COLO668 (cell line): ENCODE data around the gene TMEM168.
"Not testable (repeated sequence)": the region's sequence is repeated elsewhere in the genome, so short reads cannot be mapped to it uniquely, and the experiment has no call there.

Experiments
- DNase-seq: peaks from one replicate; lab custom pipeline; 2025; ENCODE audit not compliant: unreplicated experiment; lab: John Stamatoyannopoulos, UW

The TMEM168 gene

GRCh38 chr7:112781110-112781509 lies 9.1 kb downstream of the TMEM168 start:
- DNase-seq = no peak

- no peak for DNase-seq
These were observed 10.5 kb downstream of the TMEM168 start for GRCh38 chr7:112779667-112780066.

- DNase-seq = no peak
These were observed 12.8 kb downstream of the TMEM168 start for GRCh38 chr7:112777406-112777805.

GRCh38 chr7:112771166-112771565 lies 19.0 kb downstream of the TMEM168 start:
- DNase-seq = no peak

- DNase-seq = no peak
These were observed 20.1 kb downstream of the TMEM168 start for GRCh38 chr7:112770051-112770450.

- DNase-seq = no peak
These were observed 25.1 kb downstream of the TMEM168 start for GRCh38 chr7:112765105-112765504.

GRCh38 chr7:112763996-112764395 lies 26.2 kb downstream of the TMEM168 start:
- DNase-seq = no peak

GRCh38 chr7:112763298-112763697 lies 26.9 kb downstream of the TMEM168 start:
- no peak for DNase-seq

GRCh38 chr7:112759905-112760304 lies 30.3 kb downstream of the TMEM168 start:
- DNase-seq = no peak

GRCh38 chr7:112757337-112757736 lies 32.9 kb downstream of the TMEM168 start:
- no peak for DNase-seq

- no peak for DNase-seq
These were observed 36.9 kb downstream of the TMEM168 start for GRCh38 chr7:112753298-112753697.

- no peak for DNase-seq
These were observed 37.6 kb downstream of the TMEM168 start for GRCh38 chr7:112752576-112752975.

- no peak for DNase-seq
These were observed 40.4 kb downstream of the TMEM168 start for GRCh38 chr7:112749775-112750174.

GRCh38 chr7:112748381-112748780 lies 41.8 kb downstream of the TMEM168 start:
- DNase-seq = no peak

- no peak for DNase-seq
These were observed 44.6 kb downstream of the TMEM168 start for GRCh38 chr7:112745635-112746034.

- DNase-seq = no peak
These were observed 45.4 kb downstream of the TMEM168 start for GRCh38 chr7:112744818-112745217.

- DNase-seq = no peak
These were observed 46.4 kb downstream of the TMEM168 start for GRCh38 chr7:112743811-112744210.

- DNase-seq = no peak
These were observed 49.5 kb downstream of the TMEM168 start for GRCh38 chr7:112740667-112741066.

GRCh38 chr7:112739436-112740180 lies 50.6 kb downstream of the TMEM168 start:
- DNase-seq = no peak

- DNase-seq = no peak
These were observed 54.9 kb downstream of the TMEM168 start for GRCh38 chr7:112735261-112735660.

- not testable (repeated sequence) for DNase-seq
These were observed 58.9 kb downstream of the TMEM168 start for GRCh38 chr7:112731324-112731723.

- DNase-seq = no peak
These were observed 64.1 kb downstream of the TMEM168 start for GRCh38 chr7:112726076-112726475.

- DNase-seq = no peak
These were observed 66.8 kb downstream of the TMEM168 start for GRCh38 chr7:112723416-112723815.
